SK-N-SH treated with all-trans-retinoic acid at 6 μM for 48 hours (cell line): ENCODE data around the gene PIK3C2B.

Experiments used
- ATAC-seq: fragments of 200-7000 bp; cut with Tn5 transposase; 3 replicates; pipeline ENCODE4 v1.9.1; 2020; ENCODE audit warnings: mild to moderate bottlenecking, moderate library complexity
- ARNTL ChIP-seq: fragments of 450-650 bp; formaldehyde crosslinking; IDR thresholded peaks from 2 replicates; pipeline ENCODE4 v1.5.0; 2020; ENCODE audit warnings: low read depth, mild to moderate bottlenecking, moderate library complexity, borderline replicate concordance
- BACH2 ChIP-seq: fragments of 250-450 bp; sonication (Bioruptor Pico); IDR thresholded peaks from 2 replicates; pipeline ENCODE4 v1.9.0; 2021; ENCODE audit warnings: mild to moderate bottlenecking, borderline replicate concordance
- CREB5 ChIP-seq: fragments of 250-450 bp; sonication (Bioruptor Pico); IDR thresholded peaks from 2 replicates; pipeline ENCODE4 v1.5.1; 2020; ENCODE audit warnings: low read depth, mild to moderate bottlenecking, moderate library complexity
- CSDC2 ChIP-seq: fragments of 250-450 bp; sonication (Bioruptor Pico); IDR thresholded peaks from 2 replicates; pipeline ENCODE4 v1.5.0; 2020; ENCODE audit warnings: mild to moderate bottlenecking, moderate library complexity
- CSRNP3 ChIP-seq: fragments of 250-450 bp; sonication (Bioruptor Pico); IDR thresholded peaks from 2 replicates; pipeline ENCODE4 v1.5.1; 2021; ENCODE audit warnings: mild to moderate bottlenecking, moderate library complexity
- GLIS3 ChIP-seq: fragments of 250-450 bp; sonication (Bioruptor Pico); IDR thresholded peaks from 2 replicates; pipeline ENCODE4 v1.5.0; 2020; ENCODE audit warnings: mild to moderate bottlenecking, moderate library complexity
- ISL1 ChIP-seq: fragments of 250-450 bp; sonication (Bioruptor Pico); IDR thresholded peaks from 2 replicates; pipeline ENCODE4 v2.1.2; 2022; ENCODE audit warnings: mild to moderate bottlenecking, moderate library complexity
- OSR1 ChIP-seq: fragments of 250-450 bp; sonication (Bioruptor Pico); IDR thresholded peaks from 2 replicates; pipeline ENCODE4 v1.8.0; 2022; ENCODE audit warnings: moderate library complexity, mild to moderate bottlenecking, inconsistent platforms
- PATZ1 ChIP-seq: fragments of 250-450 bp; sonication (Bioruptor Pico); IDR thresholded peaks from 2 replicates; pipeline ENCODE4 v1.8.0; 2020; ENCODE audit warnings: mild to moderate bottlenecking, moderate library complexity, borderline replicate concordance
- POU6F1 ChIP-seq: fragments of 250-450 bp; sonication (Bioruptor Pico); IDR thresholded peaks from 2 replicates; pipeline ENCODE4 v1.8.0; 2021; ENCODE audit warnings: low read depth, mild to moderate bottlenecking, moderate library complexity, borderline replicate concordance
- PPARA ChIP-seq: fragments of 250-450 bp; sonication (Bioruptor Pico); IDR thresholded peaks from 2 replicates; pipeline ENCODE4 v1.5.0; 2020; ENCODE audit warnings: mild to moderate bottlenecking, borderline replicate concordance
- RARB ChIP-seq: fragments of 250-450 bp; sonication (Bioruptor Pico); IDR thresholded peaks from 2 replicates; pipeline ENCODE4 v1.8.0; 2021; ENCODE audit warnings: mild to moderate bottlenecking, moderate library complexity
- SNAI2 ChIP-seq: fragments of 250-450 bp; sonication (Bioruptor Pico); IDR thresholded peaks from 2 replicates; pipeline ENCODE4 v1.5.0; 2020; ENCODE audit warnings: mild to moderate bottlenecking, moderate library complexity
- TCF4 ChIP-seq: fragments of 250-450 bp; sonication (Bioruptor Pico); IDR thresholded peaks from 2 replicates; pipeline ENCODE4 v1.8.0; 2021; ENCODE audit warnings: mild to moderate bottlenecking, moderate library complexity, borderline replicate concordance
- TOX ChIP-seq: fragments of 250-450 bp; sonication (Bioruptor Pico); IDR thresholded peaks from 2 replicates; pipeline ENCODE4 v1.8.0; 2021; ENCODE audit warnings: mild to moderate bottlenecking, moderate library complexity, borderline replicate concordance
- TSHZ2 ChIP-seq: fragments of 250-450 bp; sonication (Bioruptor Pico); IDR thresholded peaks from 2 replicates; pipeline ENCODE4 v1.5.0; 2020; ENCODE audit warnings: mild to moderate bottlenecking, moderate library complexity
- ZC3H10 ChIP-seq: fragments of 250-450 bp; sonication (Bioruptor Pico); IDR thresholded peaks from 2 replicates; pipeline ENCODE4 v1.5.1; 2021; ENCODE audit warnings: mild to moderate bottlenecking, moderate library complexity
- ZFP3 ChIP-seq: fragments of 250-450 bp; sonication (Bioruptor Pico); IDR thresholded peaks from 2 replicates; pipeline ENCODE4 v1.5.0; 2020; ENCODE audit warnings: mild to moderate bottlenecking, moderate library complexity
- ZFP30 ChIP-seq: fragments of 450-650 bp; formaldehyde crosslinking; IDR thresholded peaks from 2 replicates; pipeline ENCODE4 v1.5.0; 2022; ENCODE audit warnings: mild to moderate bottlenecking, moderate library complexity
- ZNF565 ChIP-seq: fragments of 450-650 bp; formaldehyde crosslinking; conservative IDR thresholded peaks from 2 replicates; pipeline ENCODE4 v1.5.0; 2020; ENCODE audit warnings: low read depth, mild to moderate bottlenecking, moderate library complexity
- ZNF70 ChIP-seq: fragments of 450-650 bp; formaldehyde crosslinking; IDR thresholded peaks from 2 replicates; pipeline ENCODE4 v1.5.0; 2020; ENCODE audit warnings: mild to moderate bottlenecking, moderate library complexity
- ZNF8 ChIP-seq: fragments of 450-650 bp; formaldehyde crosslinking; IDR thresholded peaks from 2 replicates; pipeline ENCODE4 v1.5.0; 2020; ENCODE audit warnings: mild to moderate bottlenecking, moderate library complexity

The PIK3C2B gene

GRCh38 chr1:204493984-204494280 is 673 bp downstream of the PIK3C2B start:
- ATAC-seq, result peak; percentile 69
- no peak for TF ChIP-seq RARB (CRISPR knock-in tag)
- TF ChIP-seq PPARA (CRISPR knock-in tag), result no peak
- TF ChIP-seq PATZ1 (CRISPR knock-in tag), result no peak
- no peak for TF ChIP-seq ZC3H10 (CRISPR knock-in tag)
- TF ChIP-seq BACH2 (CRISPR knock-in tag), result no peak
- no peak for TF ChIP-seq ZFP30 (CRISPR knock-in tag)
- TF ChIP-seq TCF4, result no peak
- no peak for TF ChIP-seq CSRNP3 (CRISPR knock-in tag)
- TF ChIP-seq OSR1 (CRISPR knock-in tag), result no peak
- TF ChIP-seq ARNTL (CRISPR knock-in tag), result no peak
- no peak for TF ChIP-seq POU6F1
- TF ChIP-seq TOX, result no peak
- no peak for TF ChIP-seq ZNF565 (CRISPR knock-in tag)
- TF ChIP-seq ZNF70 (CRISPR knock-in tag), result no peak

- TF ChIP-seq ARNTL (CRISPR knock-in tag) (no peak), ZNF8 (CRISPR knock-in tag) (no peak), GLIS3 (CRISPR knock-in tag) (no peak), ZFP3 (no peak), ZFP30 (CRISPR knock-in tag) (no peak), ZNF565 (CRISPR knock-in tag) (no peak), PATZ1 (CRISPR knock-in tag) (no peak), SNAI2 (CRISPR knock-in tag) (no peak), POU6F1 (no peak), CSDC2 (CRISPR knock-in tag) (no peak), CREB5 (CRISPR knock-in tag) (no peak), PPARA (CRISPR knock-in tag) (no peak), ISL1 (CRISPR knock-in tag) (no peak), TSHZ2 (CRISPR knock-in tag) (no peak), RARB (CRISPR knock-in tag) (no peak), OSR1 (CRISPR knock-in tag) (no peak), ZC3H10 (CRISPR knock-in tag) (no peak), BACH2 (CRISPR knock-in tag) (no peak), TOX (no peak), TCF4 (no peak)
- peak; percentile 34 for ATAC-seq
Measured at GRCh38 chr1:204493145-204493983, 1.2 kb downstream of the PIK3C2B start.
